Fibroblast of the aortic adventitia (primary cell): ENCODE measurements around the gene DSC3. TPM values are rescaled to one million over a fixed set of nuclear protein-coding genes. Genes with fewer than 3 reads are reported as not detected.

Experiments used
- DNase-seq: peaks from one replicate; pipeline ENCODE4 v3.0.0-alpha.2; 2010; ENCODE audit warnings: low read depth
- H3K4me3 ChIP-seq: 2 replicates; pipeline ENCODE4 v1.5.1; 2011; ENCODE audit warnings: low read depth, mild to moderate bottlenecking, control low read depth, low read length, moderate library complexity
- CTCF ChIP-seq: IDR thresholded peaks from 2 replicates; pipeline ENCODE4 v1.5.1; 2011; ENCODE audit warnings: mild to moderate bottlenecking, low read length, control low read depth, inconsistent platforms; ENCODE audit not compliant: insufficient read depth
- total RNA-seq: library from RNA; depleted of rRNA; stranded (reverse); fragments of >200 nt; gene quantifications from 2 replicates; pipeline ENCODE4 v1.2.3, GENCODE V29; 2012; ENCODE audit warnings: low replicate concordance

The DSC3 gene
- total RNA-seq, 1 donor, result 0.09 TPM

DNA sequence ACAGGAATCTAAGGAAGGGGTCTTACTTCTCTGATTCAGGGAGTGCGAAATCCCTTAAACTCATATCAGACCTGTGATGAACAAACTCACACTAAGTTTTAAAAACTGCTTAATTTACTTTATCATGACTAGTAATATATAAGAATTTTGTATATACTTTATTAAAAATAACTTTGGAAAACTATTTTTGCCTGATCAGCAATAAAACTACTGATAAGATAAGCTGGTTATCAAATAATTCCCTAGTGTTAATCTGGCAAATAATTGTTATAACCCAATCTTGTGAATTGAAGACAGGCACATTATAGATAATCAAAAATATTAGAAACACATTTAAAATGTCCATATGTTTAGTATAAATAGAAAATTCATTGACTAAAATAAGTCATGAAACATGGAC is 23.7 kb upstream of the DSC3 start:
- H3K4me3 ChIP-seq, result no peak overlapping the region
- no peak for TF ChIP-seq CTCF
- no peak for DNase-seq

DNA sequence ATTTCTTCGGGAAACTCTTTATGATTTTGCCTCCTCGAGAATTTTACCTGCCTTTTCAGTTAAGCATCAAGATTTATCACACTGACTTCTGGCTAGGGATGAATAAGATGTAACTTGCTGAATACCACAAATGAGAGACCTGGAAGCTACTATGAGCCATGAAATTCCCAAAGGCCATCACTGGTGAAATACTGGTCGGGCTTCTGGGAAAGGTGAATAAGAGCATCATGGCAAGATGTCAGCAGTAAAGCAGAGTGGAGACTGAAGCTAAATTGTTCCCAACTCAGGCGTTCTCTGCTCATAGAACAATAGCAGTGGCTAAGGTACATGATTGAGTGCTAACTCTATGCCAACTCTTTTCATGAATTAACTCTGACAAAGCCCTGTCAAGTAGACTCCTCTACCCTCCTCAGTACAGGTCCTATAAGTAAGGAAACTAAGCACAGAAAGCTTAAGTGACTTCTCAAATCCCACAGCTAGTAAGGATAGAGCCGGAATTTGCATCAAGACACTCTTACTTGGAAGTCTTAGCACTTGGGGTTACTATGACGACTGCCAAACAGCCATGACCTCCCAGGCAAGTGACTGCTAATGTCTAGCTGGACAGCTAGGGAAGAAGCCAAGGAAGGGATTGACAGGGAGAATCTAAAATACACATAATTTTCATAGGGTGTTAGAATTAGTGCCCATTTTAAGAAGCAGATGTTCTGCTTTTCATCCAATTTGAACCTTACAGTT is 22.7 kb upstream of the DSC3 start:
- DNase-seq, result no peak
- no peak for TF ChIP-seq CTCF
- H3K4me3 ChIP-seq, result no peak overlapping the region

DNA sequence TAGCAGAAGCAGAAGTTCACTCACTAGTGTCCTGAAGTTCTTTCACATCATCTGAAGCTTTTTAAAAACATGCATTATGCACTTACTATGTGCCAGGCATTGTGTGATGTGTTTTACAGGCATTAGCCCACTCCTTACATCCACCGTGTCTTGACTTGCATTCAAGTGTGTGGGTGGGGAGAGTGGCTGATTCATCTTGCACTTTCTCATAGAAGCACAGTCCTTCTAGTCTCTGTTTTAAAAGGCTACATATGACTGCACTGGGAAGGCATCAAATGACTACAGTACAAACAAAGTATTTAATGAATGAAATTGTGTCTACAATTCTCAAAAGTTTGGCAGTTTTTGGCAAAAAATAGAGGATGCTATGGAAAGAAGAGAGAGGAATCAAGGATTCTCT is 21.6 kb upstream of the DSC3 start:
- DNase-seq, result no peak
- TF ChIP-seq CTCF, result no peak
- H3K4me3 ChIP-seq, result no peak overlapping the region

GRCh38 chr18:31061945-31062344 is 19.4 kb upstream of the DSC3 start:
- no peak overlapping the region for H3K4me3 ChIP-seq
- no peak for TF ChIP-seq CTCF
- no peak for DNase-seq

DNA sequence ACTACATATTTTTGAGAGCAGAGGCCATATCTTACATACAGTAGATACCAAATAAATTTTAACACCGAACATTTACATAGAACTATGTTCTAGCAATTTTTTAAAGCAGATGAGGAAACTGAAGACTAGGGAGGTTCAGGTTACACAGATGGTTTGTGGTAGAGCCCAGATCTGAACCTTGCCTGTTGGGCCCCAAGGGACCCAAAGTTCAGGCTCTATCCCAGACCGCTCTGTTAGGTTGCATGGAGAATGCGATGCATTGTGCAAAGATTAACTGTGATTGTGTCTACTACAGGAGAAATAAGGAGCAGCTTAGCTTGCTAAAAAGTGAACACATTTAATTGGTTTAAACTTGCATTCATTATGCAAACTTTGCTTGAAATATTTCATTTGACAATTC is 16.4 kb upstream of the DSC3 start:
- DNase-seq, result no peak
- no peak overlapping the region for H3K4me3 ChIP-seq
- TF ChIP-seq CTCF, result no peak

- no peak for TF ChIP-seq CTCF
- no peak overlapping the region for H3K4me3 ChIP-seq
- DNase-seq, result no peak
Observed at GRCh38 chr18:31057917-31058316, 15.4 kb upstream of the DSC3 start.

DNA sequence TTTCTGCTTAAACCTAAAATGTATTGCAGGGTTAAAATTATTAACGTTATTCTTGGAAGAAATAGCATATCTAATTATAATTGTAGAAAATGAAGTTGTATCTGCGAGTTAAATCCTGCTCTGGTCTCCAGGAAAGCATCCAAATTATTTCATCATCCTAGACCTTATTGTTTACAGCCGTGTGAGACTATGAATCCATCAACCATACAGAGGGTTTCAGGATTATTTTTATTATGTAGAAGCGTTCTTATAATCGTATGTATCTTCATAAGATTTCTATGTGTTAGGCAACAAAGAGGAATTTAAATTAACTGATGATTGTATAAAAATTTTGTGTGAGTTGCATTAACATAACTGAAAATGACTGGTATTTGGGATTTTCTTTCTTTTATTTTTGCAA is 14.5 kb upstream of the DSC3 start:
- no peak for TF ChIP-seq CTCF
- H3K4me3 ChIP-seq, result no peak overlapping the region
- DNase-seq, result no peak
